Measurements from ENCODE around the gene CCL1.
"Not testable (repeated sequence)": the region's sequence is repeated elsewhere in the genome, so short reads cannot be mapped to it uniquely, and the experiment has no call there.

Gene CCL1

DNA sequence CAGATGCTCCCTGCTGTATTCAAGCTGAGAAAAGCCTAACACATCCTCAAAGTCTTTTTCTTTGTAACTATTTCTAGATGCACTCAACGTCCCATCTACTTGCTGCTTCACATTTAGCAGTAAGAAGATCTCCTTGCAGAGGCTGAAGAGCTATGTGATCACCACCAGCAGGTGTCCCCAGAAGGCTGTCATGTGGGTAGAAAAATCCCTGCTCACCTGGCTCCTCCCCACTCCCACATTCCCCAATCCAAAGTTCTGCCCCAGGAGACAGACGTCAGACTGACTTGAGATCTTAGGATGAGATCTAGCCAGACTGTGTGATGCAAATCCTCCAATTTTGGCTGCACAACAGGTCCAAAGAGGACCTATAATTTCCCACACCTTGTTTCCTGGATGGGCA, 5.6 kb downstream of the CCL1 start:
- no peak for DNase-seq

DNA sequence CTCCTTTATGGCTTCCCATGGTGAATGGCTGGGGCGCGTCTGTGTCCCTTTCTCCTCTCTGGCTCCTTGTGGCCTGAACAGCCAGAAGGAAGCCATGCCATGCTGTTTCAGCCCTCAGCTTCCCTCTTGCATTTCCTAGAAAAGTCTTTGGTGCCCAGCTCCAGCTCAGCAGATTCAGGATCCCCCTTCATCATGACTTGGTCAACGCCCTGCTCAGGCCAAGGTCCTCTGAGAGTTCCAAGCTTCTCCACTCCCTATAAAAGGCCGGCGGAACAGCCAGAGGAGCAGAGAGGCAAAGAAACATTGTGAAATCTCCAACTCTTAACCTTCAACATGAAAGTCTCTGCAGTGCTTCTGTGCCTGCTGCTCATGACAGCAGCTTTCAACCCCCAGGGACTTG, 6.8 kb downstream of the CCL1 start, which contains the start of gene CCL13:
TSS of gene CCL13 (plus strand) at position 287 of the 400 bp plus-strand sequence. CDS start at position 334, 47 bp downstream.
- no peak for DNase-seq

DNA sequence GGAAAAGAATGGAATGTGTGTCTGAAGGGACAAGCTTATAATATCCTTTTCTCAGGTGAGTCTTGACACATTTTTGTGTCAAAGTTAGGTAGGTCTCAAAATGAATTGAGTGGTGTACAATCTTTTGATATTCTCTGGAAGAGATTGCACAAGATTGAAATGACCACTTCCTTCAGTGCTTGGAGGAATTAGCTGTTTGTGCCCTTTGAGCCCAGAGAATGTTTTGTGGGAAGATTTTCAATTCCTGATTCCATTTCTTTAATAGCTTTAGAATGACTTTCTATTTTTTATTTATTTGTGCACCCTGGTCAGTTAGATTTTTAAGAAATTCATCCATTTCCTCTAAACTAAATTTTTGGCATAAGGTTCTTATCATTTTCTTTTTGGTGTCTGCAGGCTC, 8.4 kb downstream of the CCL1 start:
- peak; percentile 35 for DNase-seq

DNA sequence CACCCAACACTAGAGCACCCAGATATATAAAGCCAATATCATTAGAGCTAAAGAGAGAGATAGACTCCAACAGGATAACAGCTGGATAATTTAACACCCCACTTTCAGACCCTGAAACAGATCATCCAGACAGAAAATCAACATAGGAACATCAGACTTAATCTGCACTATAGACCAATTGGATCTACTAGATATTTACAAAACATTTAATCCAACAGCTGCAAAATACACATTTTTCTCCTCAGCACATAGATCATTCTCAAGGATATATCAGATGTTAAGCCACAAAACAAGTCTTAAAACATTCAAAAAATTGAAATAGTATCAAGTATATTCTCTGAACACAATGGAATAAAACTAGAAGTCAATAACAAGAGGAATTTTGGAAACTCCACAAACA, 10.8 kb downstream of the CCL1 start:
- DNase-seq: no peak

DNA sequence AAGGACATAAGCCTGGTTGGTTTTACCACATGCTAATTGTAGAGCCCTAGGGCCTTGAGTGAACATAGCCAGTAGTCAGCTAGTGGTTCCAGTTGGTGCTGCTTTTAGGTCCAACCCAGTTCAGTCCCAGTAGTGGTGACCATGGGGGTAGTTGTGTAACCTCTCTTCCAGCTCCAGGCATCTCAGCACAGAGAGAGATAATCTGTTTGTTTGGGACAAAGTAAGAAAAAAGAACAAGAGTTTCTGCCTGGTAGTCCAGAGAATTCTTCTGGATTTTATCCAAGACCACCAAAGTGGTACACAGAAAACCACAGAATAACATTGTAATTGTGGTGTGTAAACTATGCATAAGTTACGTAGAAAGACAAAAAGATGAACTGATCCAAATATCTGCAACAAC, 11.9 kb downstream of the CCL1 start:
- DNase-seq: no peak

DNA sequence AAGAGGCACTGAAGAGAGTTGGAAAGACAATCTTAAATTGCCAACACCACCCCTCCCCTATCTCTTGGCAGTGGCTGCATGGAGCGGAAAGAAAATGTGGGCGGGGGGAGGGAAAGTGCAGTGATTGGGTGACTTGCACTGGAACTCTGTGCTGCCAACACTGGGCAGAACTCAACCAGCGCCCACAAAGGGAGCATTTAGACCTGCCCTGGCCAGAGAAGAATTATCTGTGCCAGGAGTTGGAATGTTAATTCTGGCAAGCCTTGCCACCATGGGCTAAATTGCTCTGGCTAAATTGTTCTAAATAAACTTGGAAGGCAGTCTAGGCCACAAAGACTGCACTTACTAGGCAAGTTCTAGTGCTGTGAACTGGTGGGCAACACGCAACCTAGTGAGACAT, 13.3 kb downstream of the CCL1 start:
- DNase-seq: no peak

DNA sequence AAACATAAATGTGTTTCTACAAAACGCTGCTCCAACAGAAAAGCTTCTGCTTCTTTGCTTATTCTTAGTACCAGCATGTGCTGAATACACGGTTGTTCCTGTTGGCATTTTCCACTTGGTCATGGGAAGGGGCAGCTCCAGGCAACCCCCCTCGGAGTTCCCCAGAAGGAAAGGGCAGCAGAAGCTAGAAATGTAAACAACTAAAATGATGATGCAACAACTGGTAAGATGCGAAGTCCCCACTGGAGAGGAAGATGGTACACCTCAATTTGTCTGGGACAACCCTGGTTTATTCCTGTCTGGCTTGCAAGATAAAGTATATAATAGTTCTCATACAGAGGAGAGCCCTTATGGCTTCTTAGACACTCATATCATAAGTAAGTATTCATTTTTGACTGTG, 16.0 kb downstream of the CCL1 start:
- no peak for DNase-seq

DNA sequence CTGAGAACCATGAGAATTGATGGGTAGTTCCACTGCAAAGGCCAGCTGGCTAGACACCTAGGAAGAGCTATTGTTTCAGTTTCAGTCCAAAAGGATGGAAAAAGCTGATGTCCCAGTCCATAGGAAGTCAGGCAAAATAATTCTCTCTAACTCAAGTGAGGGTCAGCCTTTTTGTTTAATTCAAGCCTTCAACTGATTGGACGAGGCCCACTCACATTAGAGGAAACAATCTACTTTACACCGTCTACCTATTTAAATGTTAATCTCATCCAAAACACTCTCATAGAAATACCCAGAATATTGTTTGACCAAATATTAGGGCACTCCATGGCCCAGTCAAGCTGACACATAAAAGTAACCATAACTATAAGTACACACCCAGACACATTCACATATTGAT, 21.1 kb downstream of the CCL1 start:
- no peak for DNase-seq

DNA sequence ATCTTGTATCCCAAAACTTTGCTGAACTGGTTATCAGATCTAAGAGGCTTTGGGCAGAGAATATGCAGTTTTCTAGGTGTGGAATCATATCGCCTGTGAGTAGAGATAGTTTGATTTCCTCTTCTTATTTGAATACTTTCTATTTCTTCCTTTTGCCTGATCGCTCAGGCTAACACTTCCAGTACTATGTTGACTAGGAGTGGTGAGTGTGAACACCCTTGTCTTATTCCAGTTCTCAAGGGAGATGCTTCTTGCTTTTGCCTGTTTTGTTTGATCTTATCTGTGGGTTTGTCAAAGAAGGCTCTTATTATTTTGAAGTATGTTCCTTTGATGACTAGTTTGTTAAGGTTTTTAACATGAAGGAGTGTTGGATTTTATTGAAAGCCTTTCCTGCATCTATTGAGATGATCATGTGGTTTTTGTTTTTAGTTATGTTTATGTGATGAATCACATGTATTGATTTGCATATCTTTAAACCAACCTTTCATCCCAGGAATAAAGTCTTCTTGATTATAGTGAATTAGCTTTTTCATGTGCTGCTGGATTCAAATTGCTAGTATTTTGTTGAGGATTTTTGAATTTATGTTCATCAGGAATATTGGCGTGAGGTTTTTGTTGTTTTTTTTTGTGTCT, 23.8 kb downstream of the CCL1 start:
- DNase-seq: no peak

DNA sequence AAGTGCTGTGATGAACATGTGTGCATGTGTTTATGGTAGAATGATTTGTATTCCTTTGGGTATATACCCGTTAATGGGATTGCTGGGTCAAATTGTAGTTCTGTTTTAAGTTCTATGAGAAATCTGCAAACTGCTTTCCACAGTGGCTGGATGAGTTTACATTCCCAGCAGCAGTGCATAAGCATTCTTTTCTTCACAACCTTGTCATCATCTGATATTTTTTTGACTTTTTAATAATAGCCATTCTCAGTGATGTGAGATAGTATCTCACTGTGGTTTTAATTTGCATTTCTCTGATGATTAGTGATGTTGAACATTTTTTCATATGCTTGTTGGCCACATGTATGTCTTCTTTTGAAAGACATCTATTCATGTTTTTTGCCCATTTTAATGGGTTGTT, 25.3 kb downstream of the CCL1 start:
- DNase-seq: no peak

DNA sequence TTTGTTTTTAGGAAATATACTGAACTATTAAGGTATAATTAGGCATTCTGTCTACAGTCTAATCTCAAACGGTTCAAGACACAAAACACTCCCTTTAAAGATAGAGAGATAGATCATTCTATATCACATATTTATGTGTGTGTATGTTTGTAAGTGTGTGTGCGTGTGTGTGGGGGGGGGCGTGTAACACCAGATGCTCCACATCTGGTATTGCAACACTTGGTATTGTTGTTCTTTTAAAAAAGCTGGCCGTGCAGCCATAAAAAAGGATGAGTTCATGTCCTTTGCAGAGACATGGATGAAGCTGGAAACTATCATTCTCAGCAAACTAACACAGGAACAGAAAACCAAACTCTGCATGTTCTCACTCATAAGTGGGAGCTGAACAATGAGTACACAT, 35.5 kb downstream of the CCL1 start:
- not testable (repeated sequence) for DNase-seq

DNA sequence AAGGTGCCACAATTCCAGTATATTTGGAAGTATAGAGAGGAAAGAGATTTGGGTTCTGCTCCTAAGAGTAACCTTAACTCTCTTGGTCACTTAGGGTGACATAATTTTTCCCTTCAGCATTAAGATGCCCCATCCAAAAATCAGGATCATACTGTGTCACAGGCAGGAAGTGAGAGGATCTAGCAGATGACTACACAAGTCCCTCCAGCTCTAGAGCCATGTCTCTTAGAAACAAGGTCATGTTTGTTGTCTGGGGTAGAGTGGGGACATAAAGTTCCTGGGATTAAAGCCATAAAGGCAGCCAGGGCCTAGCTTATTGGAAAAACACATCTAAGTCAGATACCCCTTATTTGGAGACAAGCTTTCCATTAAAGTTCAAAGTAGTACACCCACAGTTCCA, 41.1 kb downstream of the CCL1 start:
- DNase-seq: peak; percentile 38

DNA sequence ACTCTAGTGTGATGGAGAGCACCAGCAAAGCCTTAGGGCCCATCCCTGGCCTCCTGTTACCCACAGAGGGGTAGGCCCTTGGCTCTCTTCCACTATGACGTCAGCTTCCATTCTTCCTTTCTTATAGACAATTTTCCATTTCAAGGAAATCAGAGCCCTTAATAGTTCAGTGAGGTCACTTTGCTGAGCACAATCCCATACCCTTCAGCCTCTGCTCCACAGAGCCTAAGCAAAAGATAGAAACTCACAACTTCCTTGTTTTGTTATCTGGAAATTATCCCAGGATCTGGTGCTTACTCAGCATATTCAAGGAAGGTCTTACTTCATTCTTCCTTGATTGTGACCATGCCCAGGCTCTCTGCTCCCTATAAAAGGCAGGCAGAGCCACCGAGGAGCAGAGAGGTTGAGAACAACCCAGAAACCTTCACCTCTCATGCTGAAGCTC, 44.0 kb downstream of the CCL1 start, which contains the start of gene CCL8:
TSS of gene CCL8 (plus strand) at position 397 of the 445 bp plus-strand sequence. CDS start 67 bp downstream, outside the sequence.
- DNase-seq: peak; percentile 85

DNA sequence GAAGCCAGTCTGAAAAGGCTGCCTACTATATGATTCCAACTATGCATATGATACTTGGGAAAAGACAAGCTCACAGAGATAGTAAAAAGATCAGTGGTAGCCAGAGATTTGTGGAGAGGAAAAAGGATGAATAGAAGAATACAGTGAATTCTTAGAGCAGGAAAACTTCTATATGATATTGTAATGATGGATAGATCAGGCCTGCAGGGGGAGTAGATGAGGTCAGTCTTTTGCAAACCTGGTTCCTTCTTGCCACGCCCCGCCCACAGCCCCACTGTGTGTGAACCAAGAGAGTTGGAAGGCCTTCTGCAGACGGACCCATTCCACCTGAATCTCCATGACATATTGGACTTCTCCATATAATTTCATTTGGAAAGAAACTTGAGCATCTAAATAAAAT, 44.6 kb downstream of the CCL1 start:
- DNase-seq: peak; percentile 83

DNA sequence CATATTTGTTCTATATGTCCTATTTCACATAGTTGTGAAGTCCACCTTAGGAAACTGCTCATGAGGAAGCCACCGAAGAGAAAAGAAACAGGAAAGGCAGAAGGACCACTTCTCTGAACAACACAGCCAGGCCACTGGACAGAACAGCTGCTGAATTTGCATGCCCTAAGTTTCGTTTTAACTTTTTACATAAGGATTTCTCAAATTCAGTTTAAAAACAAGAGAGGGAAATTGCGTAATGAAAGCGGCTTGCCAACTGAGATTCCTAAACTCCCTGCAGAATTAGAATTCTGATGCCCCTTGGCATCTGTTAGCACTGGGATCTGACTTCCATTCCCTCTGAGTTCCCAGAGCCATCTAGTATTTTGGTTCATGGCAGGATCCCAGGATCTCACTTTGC, 48.8 kb downstream of the CCL1 start:
- DNase-seq: peak; percentile 98

DNA sequence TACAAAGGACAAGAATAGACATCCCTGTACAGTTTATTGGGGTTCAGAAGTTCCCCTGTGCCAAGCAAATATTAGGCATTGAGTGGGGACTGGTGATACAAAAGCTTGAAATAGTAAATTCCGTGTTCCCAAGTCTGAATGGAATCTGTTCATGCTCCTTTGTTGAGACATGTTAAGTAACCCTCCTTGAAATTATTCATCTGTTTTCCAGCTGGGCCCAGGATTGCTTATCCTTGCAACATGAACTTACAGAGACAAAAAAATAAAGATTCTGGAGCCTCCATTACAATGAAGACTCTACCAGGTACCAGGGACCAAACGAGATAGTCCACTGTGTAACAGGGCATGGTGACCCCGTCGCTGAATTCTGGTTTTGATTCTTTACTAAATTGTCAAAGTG, 49.9 kb downstream of the CCL1 start:
- no peak for DNase-seq

DNA sequence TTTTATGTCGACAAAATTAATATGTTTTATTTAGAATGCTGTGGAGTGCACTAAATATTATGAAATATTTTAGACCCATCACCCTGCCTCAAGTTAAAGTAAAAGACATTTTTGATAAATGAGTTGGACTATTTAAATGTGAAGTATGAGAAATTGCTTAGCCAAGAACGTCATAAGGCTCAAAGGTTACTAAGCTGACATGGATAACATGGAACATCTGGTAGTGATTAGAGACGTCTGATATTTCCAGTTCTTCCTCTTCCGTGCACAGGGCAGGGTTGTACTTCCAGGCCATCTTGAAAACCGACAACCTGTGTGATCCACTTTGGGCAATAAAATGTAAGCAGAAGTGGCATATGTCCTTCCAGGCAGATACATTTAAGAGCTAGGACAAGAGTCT, 51.0 kb downstream of the CCL1 start:
- DNase-seq: no peak

DNA sequence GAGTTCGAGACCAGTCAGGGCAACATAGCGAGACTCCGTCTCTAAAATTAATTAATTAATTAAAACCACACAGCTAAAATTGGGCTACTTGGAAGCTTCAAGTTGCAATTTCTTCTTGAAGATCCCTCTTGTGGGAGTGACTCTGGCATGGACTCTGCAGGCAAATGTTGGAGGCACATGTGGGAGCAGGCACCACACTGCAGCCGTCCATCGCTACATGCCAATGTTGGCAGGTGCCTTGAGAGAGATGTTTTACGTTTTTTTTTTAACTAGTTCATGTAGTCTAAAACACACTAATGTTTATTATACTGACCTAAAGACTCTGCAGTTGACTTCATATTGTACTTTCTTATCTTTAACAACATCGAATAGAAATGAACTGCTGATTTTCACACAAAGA, 51.7 kb downstream of the CCL1 start:
- no peak for DNase-seq
